ENCODE measurements around the gene PTPRT. TPM values are rescaled to one million over a fixed set of nuclear protein-coding genes. Genes with fewer than 3 reads are reported as not detected.

Gene PTPRT
- total RNA-seq, 1 donor from 2014 or later = not detected

- no peak for DNase-seq (ENCODE audit: low read depth, low spot score)
These were observed 1095.9 kb downstream of the PTPRT start for GRCh38 chr20:42093542-42094440.

- no peak for DNase-seq (ENCODE audit: low read depth, low spot score)
These were observed 1096.7 kb downstream of the PTPRT start for GRCh38 chr20:42093041-42093440.

GRCh38 chr20:42085366-42085765, 1104.3 kb downstream of the PTPRT start:
- DNase-seq (ENCODE audit: low read depth, low spot score) = no peak

GRCh38 chr20:42083280-42083679, 1106.4 kb downstream of the PTPRT start:
- no peak for DNase-seq (ENCODE audit: low read depth, low spot score)

GRCh38 chr20:42082611-42083010, 1107.1 kb downstream of the PTPRT start:
- DNase-seq (ENCODE audit: low read depth, low spot score) = no peak

GRCh38 chr20:42080956-42081355, 1108.8 kb downstream of the PTPRT start:
- DNase-seq (ENCODE audit: low read depth, low spot score) = no peak

- no peak for DNase-seq (ENCODE audit: low read depth, low spot score)
These were observed 1114.8 kb downstream of the PTPRT start for GRCh38 chr20:42074944-42075343.

- DNase-seq (ENCODE audit: low read depth, low spot score) = no peak
These were observed 1122.1 kb downstream of the PTPRT start for GRCh38 chr20:42067596-42067995.

GRCh38 chr20:42067174-42067573, 1122.5 kb downstream of the PTPRT start:
- DNase-seq (ENCODE audit: low read depth, low spot score) = no peak

- no peak for DNase-seq (ENCODE audit: low read depth, low spot score)
These were observed 1126.6 kb downstream of the PTPRT start for GRCh38 chr20:42063141-42063540.

GRCh38 chr20:42053350-42053749, 1136.4 kb downstream of the PTPRT start:
- DNase-seq (ENCODE audit: low read depth, low spot score) = no peak

- no peak for DNase-seq (ENCODE audit: low read depth, low spot score)
These were observed 1137.8 kb downstream of the PTPRT start for GRCh38 chr20:42051921-42052320.

- DNase-seq (ENCODE audit: low read depth, low spot score) = no peak
These were observed 1143.2 kb downstream of the PTPRT start for GRCh38 chr20:42046371-42047085.

- no peak for DNase-seq (ENCODE audit: low read depth, low spot score)
These were observed 1145.8 kb downstream of the PTPRT start for GRCh38 chr20:42043921-42044320.

- no peak for DNase-seq (ENCODE audit: low read depth, low spot score)
These were observed 1148.6 kb downstream of the PTPRT start for GRCh38 chr20:42041000-42041565.

GRCh38 chr20:42027746-42028268, 1161.9 kb downstream of the PTPRT start:
- DNase-seq (ENCODE audit: low read depth, low spot score) = no peak

GRCh38 chr20:42026599-42026998, 1163.1 kb downstream of the PTPRT start:
- DNase-seq (ENCODE audit: low read depth, low spot score) = no peak

GRCh38 chr20:42024653-42025052, 1165.1 kb downstream of the PTPRT start:
- no peak for DNase-seq (ENCODE audit: low read depth, low spot score)

Measured in pulmonary artery endothelial cell (primary cell).